Superior temporal gyrus (tissue), 1 donor: ENCODE results near the gene NAV2.

Experiments
- DNase-seq: peaks from one replicate; pipeline ENCODE4 v3.0.0-alpha.2; 2016; ENCODE audit errors: extremely low spot score

NAV2 gene

GRCh38 chr11:19949606-19950005, 237.0 kb downstream of the NAV2 start:
- DNase-seq: no peak

- peak; percentile 97 for DNase-seq
Measured at GRCh38 chr11:19951558-19952115, 239.0 kb downstream of the NAV2 start.

- peak; percentile 49 for DNase-seq
Measured at GRCh38 chr11:19952116-19952605, 239.5 kb downstream of the NAV2 start.

GRCh38 chr11:19952911-19953310, 240.3 kb downstream of the NAV2 start:
- peak; percentile 44 for DNase-seq

GRCh38 chr11:19953336-19953735, 240.7 kb downstream of the NAV2 start:
- DNase-seq: no peak

GRCh38 chr11:19953909-19954308, 241.3 kb downstream of the NAV2 start:
- peak; percentile 91 for DNase-seq

GRCh38 chr11:19954899-19955298, 242.3 kb downstream of the NAV2 start:
- DNase-seq: no peak

- DNase-seq: no peak
Measured at GRCh38 chr11:19955660-19956059, 243.0 kb downstream of the NAV2 start.

- DNase-seq: no peak
Measured at GRCh38 chr11:19956228-19956627, 243.6 kb downstream of the NAV2 start.

GRCh38 chr11:19957294-19957943, 244.8 kb downstream of the NAV2 start:
- DNase-seq: no peak

GRCh38 chr11:19958204-19958603, 245.6 kb downstream of the NAV2 start:
- no peak for DNase-seq

GRCh38 chr11:19959210-19959609, 246.6 kb downstream of the NAV2 start:
- DNase-seq: no peak

GRCh38 chr11:19959648-19960059, 247.0 kb downstream of the NAV2 start:
- peak; percentile 13 for DNase-seq

GRCh38 chr11:19960410-19960809, 247.8 kb downstream of the NAV2 start:
- DNase-seq: peak; percentile 7

GRCh38 chr11:19961225-19961624, 248.6 kb downstream of the NAV2 start:
- no peak for DNase-seq

- DNase-seq: no peak
Measured at GRCh38 chr11:19962053-19962800, 249.6 kb downstream of the NAV2 start.

- DNase-seq: no peak
Measured at GRCh38 chr11:19962801-19963175, 250.2 kb downstream of the NAV2 start.

GRCh38 chr11:19963697-19964387, 251.2 kb downstream of the NAV2 start:
- DNase-seq: peak; percentile 11

- DNase-seq: no peak
Measured at GRCh38 chr11:19966441-19966840, 253.8 kb downstream of the NAV2 start.

- DNase-seq: no peak
Measured at GRCh38 chr11:19966927-19967326, 254.3 kb downstream of the NAV2 start.

GRCh38 chr11:19967787-19968186, 255.2 kb downstream of the NAV2 start:
- DNase-seq: no peak

- no peak for DNase-seq
Measured at GRCh38 chr11:19968860-19969259, 256.2 kb downstream of the NAV2 start.
